ENCODE results near the gene FRMD4A.

Gene FRMD4A

GRCh38 chr10:13608246-13608853 lies 722.4 kb downstream of the FRMD4A start:
- Histone ChIP-seq H3K4me3 (ENCODE audit: low read depth, low read length) (no peak overlapping the region), H3K27ac (no peak overlapping the region), H3K27me3 (replicated peaks) (no peaks in the 10 kb centered on the region), H3K36me3 (replicated peaks) (peaks cover 16% of the 10 kb centered on the region)
- in situ Hi-C loops (cut with HindIII; ENCODE audit: low pct_ligation_motif_present, low sequenced_read_pairs): no loop called here
- no peak for TF ChIP-seq CTCF (IDR thresholded peaks at IDR 0.05; ENCODE audit: low read depth, low read length, missing control alignments)
- DNase-seq: no peak

- Histone ChIP-seq H3K27me3 (replicated peaks) (no peaks in the 10 kb centered on the region), H3K36me3 (replicated peaks) (no peaks in the 10 kb centered on the region), H3K4me3 (ENCODE audit: low read depth, low read length) (no peak overlapping the region), H3K27ac (no peak overlapping the region)
- in situ Hi-C loops (cut with HindIII; ENCODE audit: low pct_ligation_motif_present, low sequenced_read_pairs): no loop called here
- no peak for TF ChIP-seq CTCF (IDR thresholded peaks at IDR 0.05; ENCODE audit: low read depth, low read length, missing control alignments)
- DNase-seq: no peak
Measured at GRCh38 chr10:13604357-13605040, 726.2 kb downstream of the FRMD4A start.

GRCh38 chr10:13597909-13598308 lies 732.8 kb downstream of the FRMD4A start:
- TF ChIP-seq CTCF (IDR thresholded peaks at IDR 0.05; ENCODE audit: low read depth, low read length, missing control alignments): no peak
- Histone ChIP-seq H3K36me3 (replicated peaks) (no peaks in the 10 kb centered on the region), H3K4me3 (ENCODE audit: low read depth, low read length) (no peak overlapping the region), H3K27ac (no peak overlapping the region), H3K27me3 (replicated peaks) (no peaks in the 10 kb centered on the region)
- in situ Hi-C loops (cut with HindIII; ENCODE audit: low pct_ligation_motif_present, low sequenced_read_pairs): no loop called here
- DNase-seq: no peak

- Histone ChIP-seq H3K4me3 (ENCODE audit: low read depth, low read length) (no peak overlapping the region), H3K36me3 (replicated peaks) (peaks cover 2% of the 10 kb centered on the region), H3K27me3 (replicated peaks) (no peaks in the 10 kb centered on the region), H3K27ac (no peak overlapping the region)
- in situ Hi-C loops (cut with HindIII; ENCODE audit: low pct_ligation_motif_present, low sequenced_read_pairs): no loop called here
- TF ChIP-seq CTCF (IDR thresholded peaks at IDR 0.05; ENCODE audit: low read depth, low read length, missing control alignments): no peak
- no peak for DNase-seq
Measured at GRCh38 chr10:13594641-13595040, 736.1 kb downstream of the FRMD4A start.

All from brain microvascular endothelial cell (primary cell).